Measurements from ENCODE around the gene MXRA8. TPM values are rescaled to one million over a fixed set of nuclear protein-coding genes. Genes with fewer than 3 reads are reported as not detected.

The MXRA8 gene
- total and polyA plus RNA-seq, 5 donors from 2014 or later = 0.17 TPM; not detected in 4

DNA sequence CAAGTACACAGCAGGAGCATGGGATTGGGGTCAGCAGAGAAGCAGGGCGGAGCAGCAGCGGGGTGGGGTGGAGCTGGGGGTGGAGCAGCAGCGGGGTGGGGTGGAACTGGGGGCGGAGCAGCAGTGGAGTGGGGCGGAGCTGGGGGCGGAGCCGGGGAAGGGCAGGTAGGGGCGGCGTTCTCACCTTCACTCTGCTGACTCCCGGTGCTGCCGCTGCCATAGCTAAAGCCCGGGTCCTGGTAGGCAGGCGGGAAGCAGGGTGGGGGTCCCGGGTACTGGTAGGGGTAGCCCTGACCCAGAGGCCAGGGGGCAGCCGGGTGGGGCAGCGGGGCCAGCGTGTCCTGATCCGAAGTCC is 20.6 kb downstream of the MXRA8 start:
- no peak overlapping the region for H3K4me3 ChIP-seq (ENCODE audit: low read depth, low read length)
- H3K4me1 ChIP-seq (ENCODE audit: control insufficient read depth, insufficient read depth, low read length, poor library complexity, severe bottlenecking) = no peaks in the 10 kb centered on the region
- Mint-ChIP-seq H3K27ac (no peak overlapping the region), H3K4me1 (no peaks in the 10 kb centered on the region), H3K9me3 (peaks cover 0 to 2% (median 0%) of the 10 kb centered on the region in 7 donors), H3K36me3 (peaks cover 10% of the 10 kb centered on the region), H3K4me3 (no peak overlapping the region), H3K27me3 (no peaks in the 10 kb centered on the region)
- ATAC-seq (ENCODE audit: low read depth in 2 of 2) (no peak), DNase-seq (no peak)
- H3K9me3 ChIP-seq (ENCODE audit: control insufficient read depth in 2 of 2, low read length in 2 of 2) = no peaks in the 10 kb centered on the region
- H3K27me3 ChIP-seq (ENCODE audit: control insufficient read depth, insufficient read depth, low read length) = no peaks in the 10 kb centered on the region
- H3K27ac ChIP-seq (ENCODE audit: insufficient read depth, low read length, poor library complexity, severe bottlenecking) = no peak overlapping the region
- peaks cover 3% of the 10 kb centered on the region for H3K36me3 ChIP-seq (ENCODE audit: control insufficient read depth, insufficient read depth, low read length)

DNA sequence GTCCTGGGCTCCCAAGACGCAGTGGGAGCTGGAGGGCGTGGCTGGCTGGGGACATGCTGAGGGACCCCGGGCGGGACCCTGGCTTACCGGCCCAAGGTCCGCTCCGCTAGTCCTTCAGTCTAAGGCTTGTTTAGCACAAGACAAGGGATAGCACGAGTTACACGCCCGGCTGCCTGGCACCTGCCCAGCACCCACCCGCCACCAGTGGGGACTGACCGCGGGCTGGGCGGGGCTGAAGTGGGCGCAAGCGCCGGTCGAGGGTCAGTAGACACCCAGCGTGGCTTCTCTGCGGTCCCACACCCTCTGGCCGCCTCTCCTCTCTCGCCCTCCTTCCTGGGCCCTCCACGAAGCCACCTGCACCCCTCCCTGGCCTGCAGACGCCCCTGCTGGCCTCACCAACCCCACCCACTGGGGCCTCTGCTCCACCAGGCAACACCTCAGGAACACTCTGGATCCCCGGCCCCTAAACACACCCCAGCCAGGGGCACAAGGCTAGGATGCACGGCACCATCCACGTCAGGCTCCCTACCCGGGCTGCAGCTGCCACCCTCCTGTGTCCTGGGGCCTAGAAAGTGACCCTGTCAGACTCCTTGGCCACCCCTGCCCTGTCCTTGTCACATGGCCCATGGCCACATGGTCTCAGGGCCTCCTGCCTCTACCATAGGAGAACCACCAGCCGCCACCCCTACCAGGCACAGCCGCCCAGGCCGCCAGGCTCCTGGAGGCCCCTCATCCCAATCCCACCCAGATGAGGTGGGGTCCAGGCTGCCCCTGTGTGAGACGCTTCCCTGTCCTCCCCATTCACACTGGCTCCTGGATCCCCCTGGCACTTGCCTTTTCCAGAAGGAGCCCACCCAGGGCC is 21.2 kb downstream of the MXRA8 start:
- H3K36me3 Mint-ChIP-seq = peaks cover 10% of the 10 kb centered on the region
- DNase-seq = no peak
- H3K27ac Mint-ChIP-seq = no peak overlapping the region
- ATAC-seq (ENCODE audit: low read depth in 2 of 2) = no peak
- H3K27me3 Mint-ChIP-seq = no peaks in the 10 kb centered on the region
- peaks cover 0 to 2% (median 0%) of the 10 kb centered on the region in 7 donors for H3K9me3 Mint-ChIP-seq
- no peaks in the 10 kb centered on the region for H3K9me3 ChIP-seq (ENCODE audit: control insufficient read depth in 2 of 2, low read length in 2 of 2)
- no peak overlapping the region for H3K4me3 ChIP-seq (ENCODE audit: low read depth, low read length)
- no peak overlapping the region for H3K27ac ChIP-seq (ENCODE audit: insufficient read depth, low read length, poor library complexity, severe bottlenecking)
- H3K36me3 ChIP-seq (ENCODE audit: control insufficient read depth, insufficient read depth, low read length) = peaks cover 3% of the 10 kb centered on the region
- H3K27me3 ChIP-seq (ENCODE audit: control insufficient read depth, insufficient read depth, low read length) = no peaks in the 10 kb centered on the region
- H3K4me1 Mint-ChIP-seq = no peaks in the 10 kb centered on the region
- H3K4me1 ChIP-seq (ENCODE audit: control insufficient read depth, insufficient read depth, low read length, poor library complexity, severe bottlenecking) = no peaks in the 10 kb centered on the region
- no peak overlapping the region for H3K4me3 Mint-ChIP-seq

DNA sequence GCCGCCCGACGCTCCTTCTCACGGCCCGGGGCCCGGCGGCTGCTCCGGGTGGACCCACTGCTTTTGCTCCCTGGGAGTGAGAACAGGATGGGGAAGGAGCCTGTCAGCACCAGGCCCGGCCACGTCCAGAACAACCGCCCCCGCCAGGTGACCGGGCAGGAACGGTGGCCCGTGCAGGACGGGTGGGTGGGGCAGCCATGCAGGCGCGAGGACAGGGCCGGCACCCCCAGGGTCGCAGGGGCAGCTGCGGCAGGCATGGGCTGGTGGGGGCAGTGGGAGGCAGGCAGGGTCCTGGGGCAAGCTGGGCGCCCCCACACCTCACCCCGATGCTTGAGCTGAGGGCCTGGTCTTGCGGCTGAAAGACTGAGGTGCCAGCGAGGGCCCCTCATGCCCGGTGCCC is 21.9 kb downstream of the MXRA8 start:
- DNase-seq (no peak), ATAC-seq (ENCODE audit: low read depth in 2 of 2) (no peak)
- H3K9me3 ChIP-seq (ENCODE audit: control insufficient read depth in 2 of 2, low read length in 2 of 2) = no peaks in the 10 kb centered on the region
- Mint-ChIP-seq H3K4me3 (no peak overlapping the region), H3K36me3 (peaks cover 10% of the 10 kb centered on the region), H3K4me1 (no peaks in the 10 kb centered on the region), H3K27me3 (no peaks in the 10 kb centered on the region), H3K9me3 (peaks cover 0 to 2% (median 0%) of the 10 kb centered on the region in 7 donors), H3K27ac (no peak overlapping the region)
- H3K27ac ChIP-seq (ENCODE audit: insufficient read depth, low read length, poor library complexity, severe bottlenecking) = no peak overlapping the region
- no peaks in the 10 kb centered on the region for H3K27me3 ChIP-seq (ENCODE audit: control insufficient read depth, insufficient read depth, low read length)
- no peak overlapping the region for H3K4me3 ChIP-seq (ENCODE audit: low read depth, low read length)
- H3K36me3 ChIP-seq (ENCODE audit: control insufficient read depth, insufficient read depth, low read length) = peaks cover 3% of the 10 kb centered on the region
- H3K4me1 ChIP-seq (ENCODE audit: control insufficient read depth, insufficient read depth, low read length, poor library complexity, severe bottlenecking) = no peaks in the 10 kb centered on the region

DNA sequence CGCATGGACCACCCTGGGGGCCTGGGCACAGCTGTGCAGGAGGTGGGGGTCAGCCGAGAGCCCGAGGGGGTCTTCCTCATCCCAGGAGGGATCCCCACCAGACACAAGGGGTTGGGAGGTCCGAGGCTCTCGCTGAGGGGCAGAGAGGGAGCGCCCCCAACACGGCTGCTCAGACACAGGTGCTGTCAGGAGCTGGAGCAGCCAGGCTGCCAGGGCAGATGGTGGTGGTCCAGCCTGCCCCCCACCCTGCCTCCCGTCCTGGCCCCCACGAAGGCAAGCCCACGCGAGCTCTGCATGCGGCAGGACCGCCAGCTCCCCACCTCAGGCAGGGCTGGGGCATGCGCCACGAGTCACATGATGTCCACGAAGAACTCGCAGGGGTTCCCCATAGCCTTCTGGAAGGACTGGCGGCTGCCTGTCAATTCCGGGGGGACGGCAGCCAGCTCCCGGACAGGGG is 22.5 kb downstream of the MXRA8 start:
- H3K4me3 Mint-ChIP-seq = no peak overlapping the region
- Histone ChIP-seq H3K9me3 (ENCODE audit: control insufficient read depth in 2 of 2, low read length in 2 of 2) (no peaks in the 10 kb centered on the region), H3K27ac (ENCODE audit: insufficient read depth, low read length, poor library complexity, severe bottlenecking) (no peak overlapping the region), H3K4me1 (ENCODE audit: control insufficient read depth, insufficient read depth, low read length, poor library complexity, severe bottlenecking) (no peaks in the 10 kb centered on the region), H3K4me3 (ENCODE audit: low read depth, low read length) (no peak overlapping the region), H3K36me3 (ENCODE audit: control insufficient read depth, insufficient read depth, low read length) (peaks cover 3% of the 10 kb centered on the region), H3K27me3 (ENCODE audit: control insufficient read depth, insufficient read depth, low read length) (no peaks in the 10 kb centered on the region)
- peak overlapping the region in 1 of 3 donors; percentile 43 for H3K27ac Mint-ChIP-seq
- H3K9me3 Mint-ChIP-seq = peaks cover 0 to 2% (median 0%) of the 10 kb centered on the region in 7 donors
- ATAC-seq (ENCODE audit: low read depth in 2 of 2) = no peak
- peaks cover 5% of the 10 kb centered on the region for H3K36me3 Mint-ChIP-seq
- H3K4me1 Mint-ChIP-seq = no peaks in the 10 kb centered on the region
- no peaks in the 10 kb centered on the region for H3K27me3 Mint-ChIP-seq
- DNase-seq = no peak

GRCh38 chr1:1335283-1335682 is 23.1 kb downstream of the MXRA8 start:
- Mint-ChIP-seq H3K4me3 (peak overlapping the region in 1 of 4 donors; percentile 38), H3K9me3 (peaks cover 0 to 2% (median 0%) of the 10 kb centered on the region in 7 donors), H3K36me3 (no peaks in the 10 kb centered on the region), H3K27ac (peak overlapping the region in 1 of 3 donors; percentile 43), H3K27me3 (no peaks in the 10 kb centered on the region), H3K4me1 (no peaks in the 10 kb centered on the region)
- H3K4me3 ChIP-seq (ENCODE audit: low read depth, low read length) = no peak overlapping the region
- H3K27me3 ChIP-seq (ENCODE audit: control insufficient read depth, insufficient read depth, low read length) = no peaks in the 10 kb centered on the region
- H3K36me3 ChIP-seq (ENCODE audit: control insufficient read depth, insufficient read depth, low read length) = peaks cover 3% of the 10 kb centered on the region
- H3K27ac ChIP-seq (ENCODE audit: insufficient read depth, low read length, poor library complexity, severe bottlenecking) = no peak overlapping the region
- no peaks in the 10 kb centered on the region for H3K4me1 ChIP-seq (ENCODE audit: control insufficient read depth, insufficient read depth, low read length, poor library complexity, severe bottlenecking)
- no peaks in the 10 kb centered on the region for H3K9me3 ChIP-seq (ENCODE audit: control insufficient read depth in 2 of 2, low read length in 2 of 2)
- DNase-seq = no peak
- no peak for ATAC-seq (ENCODE audit: low read depth in 2 of 2)

DNA sequence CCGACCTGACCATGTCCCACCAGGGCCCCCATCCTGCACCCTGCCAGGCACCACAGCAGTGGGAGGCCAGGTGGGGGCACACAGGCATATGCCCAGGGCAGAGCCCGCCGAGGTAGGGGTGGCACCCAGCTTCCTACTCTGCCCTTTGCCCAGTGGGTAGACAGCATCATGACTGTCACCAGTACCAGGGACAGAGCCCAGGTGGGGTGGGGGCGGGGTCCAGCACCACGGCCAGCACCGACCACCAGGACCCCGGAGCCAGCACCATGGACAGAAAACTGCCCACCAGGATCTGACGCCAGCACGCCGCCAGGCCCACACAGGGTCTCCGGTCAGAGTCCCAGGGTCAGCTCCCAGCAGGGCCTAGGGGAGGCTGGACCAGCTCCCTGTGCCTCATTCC is 23.5 kb downstream of the MXRA8 start:
- Mint-ChIP-seq H3K4me1 (no peaks in the 10 kb centered on the region), H3K9me3 (peaks cover 0 to under 1% (median 0%) of the 10 kb centered on the region in 7 donors), H3K4me3 (peak overlapping the region in 1 of 4 donors; percentile 38), H3K27me3 (no peaks in the 10 kb centered on the region), H3K36me3 (no peaks in the 10 kb centered on the region), H3K27ac (no peak overlapping the region)
- Histone ChIP-seq H3K36me3 (ENCODE audit: control insufficient read depth, insufficient read depth, low read length) (peaks cover 3% of the 10 kb centered on the region), H3K9me3 (ENCODE audit: control insufficient read depth in 2 of 2, low read length in 2 of 2) (no peaks in the 10 kb centered on the region), H3K4me1 (ENCODE audit: control insufficient read depth, insufficient read depth, low read length, poor library complexity, severe bottlenecking) (no peaks in the 10 kb centered on the region), H3K27me3 (ENCODE audit: control insufficient read depth, insufficient read depth, low read length) (no peaks in the 10 kb centered on the region), H3K4me3 (ENCODE audit: low read depth, low read length) (no peak overlapping the region), H3K27ac (ENCODE audit: insufficient read depth, low read length, poor library complexity, severe bottlenecking) (no peak overlapping the region)
- DNase-seq = no peak
- no peak for ATAC-seq (ENCODE audit: low read depth in 2 of 2)

DNA sequence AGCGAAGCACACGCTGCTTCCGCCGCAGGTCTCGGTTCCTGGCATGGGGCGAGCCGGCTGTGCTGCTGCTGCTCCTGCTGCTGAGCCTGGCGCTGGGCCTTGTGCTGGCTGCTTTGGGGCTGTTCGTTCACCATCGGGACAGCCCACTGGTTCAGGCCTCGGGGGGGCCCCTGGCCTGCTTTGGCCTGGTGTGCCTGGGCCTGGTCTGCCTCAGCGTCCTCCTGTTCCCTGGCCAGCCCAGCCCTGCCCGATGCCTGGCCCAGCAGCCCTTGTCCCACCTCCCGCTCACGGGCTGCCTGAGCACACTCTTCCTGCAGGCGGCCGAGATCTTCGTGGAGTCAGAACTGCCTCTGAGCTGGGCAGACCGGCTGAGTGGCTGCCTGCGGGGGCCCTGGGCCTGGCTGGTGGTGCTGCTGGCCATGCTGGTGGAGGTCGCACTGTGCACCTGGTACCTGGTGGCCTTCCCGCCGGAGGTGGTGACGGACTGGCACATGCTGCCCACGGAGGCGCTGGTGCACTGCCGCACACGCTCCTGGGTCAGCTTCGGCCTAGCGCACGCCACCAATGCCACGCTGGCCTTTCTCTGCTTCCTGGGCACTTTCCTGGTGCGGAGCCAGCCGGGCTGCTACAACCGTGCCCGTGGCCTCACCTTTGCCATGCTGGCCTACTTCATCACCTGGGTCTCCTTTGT is 24.7 kb downstream of the MXRA8 start:
- no peaks in the 10 kb centered on the region for H3K27me3 ChIP-seq (ENCODE audit: control insufficient read depth, insufficient read depth, low read length)

More for the DNA sequence above, 24.7 kb downstream of the MXRA8 start:
- H3K9me3 ChIP-seq (ENCODE audit: control insufficient read depth in 2 of 2, low read length in 2 of 2) = no peaks in the 10 kb centered on the region
- no peaks in the 10 kb centered on the region for H3K36me3 ChIP-seq (ENCODE audit: control insufficient read depth, insufficient read depth, low read length)
- H3K4me3 ChIP-seq (ENCODE audit: low read depth, low read length) = no peak overlapping the region
- H3K4me1 Mint-ChIP-seq = peaks cover 0 to 3% (median 0%) of the 10 kb centered on the region in 4 donors
- H3K27ac Mint-ChIP-seq = no peak overlapping the region
- H3K4me3 Mint-ChIP-seq = no peak overlapping the region
- no peaks in the 10 kb centered on the region for H3K4me1 ChIP-seq (ENCODE audit: control insufficient read depth, insufficient read depth, low read length, poor library complexity, severe bottlenecking)
- DNase-seq (no peak), ATAC-seq (ENCODE audit: low read depth in 2 of 2) (no peak)
- no peaks in the 10 kb centered on the region for H3K27me3 Mint-ChIP-seq
- H3K36me3 Mint-ChIP-seq = no peaks in the 10 kb centered on the region
- no peak overlapping the region for H3K27ac ChIP-seq (ENCODE audit: insufficient read depth, low read length, poor library complexity, severe bottlenecking)
- no peaks in the 10 kb centered on the region for H3K9me3 Mint-ChIP-seq
